ENCODE results near the gene KAZN.

KAZN gene

GRCh38 chr1:14922942-14923726 is 324.6 kb downstream of the KAZN start:
- in situ Hi-C loops (cut with MboI; ENCODE audit: low sequenced_read_pairs, unreplicated experiment) = no loop called here
- no peak for DNase-seq (ENCODE audit: low spot score)
- TF ChIP-seq CTCF (IDR thresholded peaks at IDR 0.05; ENCODE audit: borderline replicate concordance, control extremely low read depth, extremely low read depth, insufficient read depth, missing control alignments) = no peak

- TF ChIP-seq CTCF (IDR thresholded peaks at IDR 0.05; ENCODE audit: borderline replicate concordance, control extremely low read depth, extremely low read depth, insufficient read depth, missing control alignments) = no peak
- in situ Hi-C loops (cut with MboI; ENCODE audit: low sequenced_read_pairs, unreplicated experiment) = no loop called here
- peak; percentile 78 for DNase-seq (ENCODE audit: low spot score)
These were observed 325.4 kb downstream of the KAZN start for GRCh38 chr1:14923727-14924452.

- peak; percentile 52 for DNase-seq (ENCODE audit: low spot score)
- in situ Hi-C loops (cut with MboI; ENCODE audit: low sequenced_read_pairs, unreplicated experiment) = no loop called here
- TF ChIP-seq CTCF (IDR thresholded peaks at IDR 0.05; ENCODE audit: borderline replicate concordance, control extremely low read depth, extremely low read depth, insufficient read depth, missing control alignments) = no peak
These were observed 326.2 kb downstream of the KAZN start for GRCh38 chr1:14924455-14925331.

GRCh38 chr1:14925336-14926136 is 327.1 kb downstream of the KAZN start:
- no peak for TF ChIP-seq CTCF (IDR thresholded peaks at IDR 0.05; ENCODE audit: borderline replicate concordance, control extremely low read depth, extremely low read depth, insufficient read depth, missing control alignments)
- DNase-seq (ENCODE audit: low spot score) = no peak
- in situ Hi-C loops (cut with MboI; ENCODE audit: low sequenced_read_pairs, unreplicated experiment) = no loop called here

GRCh38 chr1:14926229-14926628 is 327.7 kb downstream of the KAZN start:
- no peak for TF ChIP-seq CTCF (IDR thresholded peaks at IDR 0.05; ENCODE audit: borderline replicate concordance, control extremely low read depth, extremely low read depth, insufficient read depth, missing control alignments)
- in situ Hi-C loops (cut with MboI; ENCODE audit: low sequenced_read_pairs, unreplicated experiment) = no loop called here
- DNase-seq (ENCODE audit: low spot score) = no peak
